HG02642 (cell line): ENCODE results near the gene ADGRG3.
A peak's percentile ranks its signal among the peaks of the same experiment; 100 is the strongest.

Experiments used
- ATAC-seq: cut with Tn5 transposase; IDR thresholded peaks from one replicate; pipeline ENCODE4 v1.9.1; 2021; ENCODE audit warnings: mild to moderate bottlenecking; ENCODE audit not compliant: unreplicated experiment, poor library complexity

ADGRG3 gene

DNA sequence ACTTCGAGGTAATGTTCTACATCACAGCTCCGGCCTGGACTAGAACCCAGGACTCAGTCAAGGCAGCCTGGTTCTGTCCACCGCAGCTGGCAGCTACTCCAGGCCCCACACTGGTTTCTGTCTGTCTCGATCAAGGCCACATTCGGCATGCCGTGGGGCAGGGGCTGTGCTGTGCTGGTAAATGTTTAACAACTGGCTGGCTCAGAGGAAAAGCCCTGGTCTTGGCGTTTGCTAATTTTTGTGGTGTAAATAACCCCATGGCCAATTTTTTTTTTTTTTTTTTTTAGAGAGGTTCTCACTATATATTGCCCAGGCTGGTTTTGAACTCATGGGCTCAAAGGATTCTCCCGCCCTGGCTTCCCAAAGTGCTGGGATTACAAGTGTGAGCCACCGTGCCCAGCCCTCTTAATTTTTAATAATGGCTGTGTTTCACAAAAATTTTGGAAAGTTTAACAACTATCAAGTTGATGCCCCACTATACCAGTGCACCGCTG lies 26.2 kb downstream of the ADGRG3 start:
- ATAC-seq = no peak

DNA sequence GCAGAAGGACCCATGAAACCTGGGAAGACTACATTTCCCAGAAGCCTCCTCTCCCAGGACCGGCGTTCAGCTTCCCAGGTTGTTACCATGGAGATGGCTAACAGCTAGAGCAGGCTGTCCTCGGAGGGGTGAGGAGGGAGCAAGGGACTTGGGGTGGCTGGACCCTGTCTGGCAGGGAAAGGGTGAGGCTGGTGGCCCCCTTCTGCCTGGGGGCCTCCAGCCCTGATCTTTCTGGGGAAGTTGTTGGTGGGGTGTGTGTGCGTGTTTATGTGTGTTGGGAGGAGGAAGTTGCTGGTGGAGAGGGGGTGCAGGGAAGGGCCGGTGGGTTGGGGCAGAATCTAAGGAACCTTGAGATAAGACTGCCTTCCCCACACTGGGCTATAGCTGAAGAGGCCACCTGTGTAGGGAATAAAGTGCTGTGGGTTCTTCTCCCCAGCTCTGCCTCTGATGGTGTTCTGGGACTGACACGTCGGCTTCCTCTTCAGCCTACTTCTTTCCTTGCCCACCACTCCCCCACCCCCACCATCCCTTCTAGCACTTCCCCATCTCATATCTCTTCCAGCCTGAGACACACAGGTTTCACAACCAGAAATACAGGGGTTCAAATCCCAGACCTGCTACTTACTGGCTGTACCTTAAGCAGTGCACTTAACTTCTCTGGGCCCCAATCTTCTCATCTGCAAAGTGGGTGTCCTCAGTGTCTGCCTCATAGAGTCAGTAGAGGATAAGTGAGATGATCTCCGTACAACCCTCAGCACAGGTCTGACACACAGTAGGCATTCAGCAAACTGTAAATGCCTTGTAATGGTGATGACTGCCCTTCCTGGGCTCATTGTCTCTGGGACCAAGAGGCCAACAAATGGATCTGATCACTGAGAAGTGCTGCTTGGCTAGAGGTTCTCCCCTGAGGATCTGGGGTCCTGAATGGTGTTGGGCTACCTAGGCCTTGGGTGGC lies 26.9 kb downstream of the ADGRG3 start, which contains the start of gene DRC7:
DRC7 (plus strand) TSS at position 82 of the 955 bp plus-strand sequence. CDS start 3,144 bp downstream, outside the sequence.
- peak; percentile 46 for ATAC-seq

GRCh38 chr16:57695680-57696069 lies 27.6 kb downstream of the ADGRG3 start:
- no peak for ATAC-seq

DNA sequence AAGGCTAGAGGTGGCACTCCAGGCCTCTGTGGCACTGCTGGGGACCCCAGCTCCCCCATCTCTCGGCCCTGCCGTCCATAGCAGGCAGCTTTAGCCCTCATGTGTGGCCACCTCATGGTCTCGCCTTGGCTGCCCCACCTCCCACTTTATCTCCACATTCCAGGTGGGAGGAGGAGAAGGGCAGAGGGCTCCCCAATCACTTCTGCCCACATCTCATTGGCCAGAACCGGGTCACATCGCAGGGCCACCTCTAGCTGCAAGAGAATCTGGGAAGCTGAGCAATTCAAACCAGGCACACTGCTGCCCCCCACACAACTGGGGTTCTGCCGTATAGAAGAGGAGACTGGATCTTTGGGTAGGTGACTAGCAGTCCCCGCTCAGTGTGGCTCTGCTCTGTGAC lies 28.1 kb downstream of the ADGRG3 start:
- no peak for ATAC-seq

- ATAC-seq = no peak
These were observed 29.9 kb downstream of the ADGRG3 start for GRCh38 chr16:57697896-57698537.

DNA sequence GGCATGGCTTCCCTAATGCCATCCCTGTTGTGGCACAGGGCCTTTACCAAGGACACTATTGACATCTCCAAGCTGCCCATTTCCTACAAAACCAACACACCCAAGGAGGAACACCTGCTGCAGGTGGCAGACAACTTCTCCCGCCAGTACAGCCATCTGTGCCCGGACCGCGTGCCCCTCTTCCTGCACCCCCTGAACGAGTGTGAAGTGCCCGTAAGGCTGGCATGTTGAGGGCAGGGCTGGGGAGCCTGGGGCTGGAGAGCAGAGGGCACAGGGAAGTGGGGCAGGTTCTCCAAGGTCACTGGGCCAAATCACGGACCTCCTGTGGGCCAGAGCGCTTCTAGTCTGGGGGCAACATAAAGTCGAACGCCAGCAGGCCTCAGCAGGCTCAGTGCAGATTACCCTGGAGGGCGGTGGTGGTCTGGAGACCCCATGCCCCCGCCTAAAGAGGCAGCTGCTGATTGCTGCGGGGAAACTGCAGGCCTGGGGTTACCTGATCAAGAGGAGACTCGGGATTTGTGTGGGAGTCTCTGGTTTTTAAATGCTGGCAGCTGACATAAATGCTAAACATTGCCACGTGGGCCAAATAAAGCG lies 30.8 kb downstream of the ADGRG3 start:
- ATAC-seq = no peak

DNA sequence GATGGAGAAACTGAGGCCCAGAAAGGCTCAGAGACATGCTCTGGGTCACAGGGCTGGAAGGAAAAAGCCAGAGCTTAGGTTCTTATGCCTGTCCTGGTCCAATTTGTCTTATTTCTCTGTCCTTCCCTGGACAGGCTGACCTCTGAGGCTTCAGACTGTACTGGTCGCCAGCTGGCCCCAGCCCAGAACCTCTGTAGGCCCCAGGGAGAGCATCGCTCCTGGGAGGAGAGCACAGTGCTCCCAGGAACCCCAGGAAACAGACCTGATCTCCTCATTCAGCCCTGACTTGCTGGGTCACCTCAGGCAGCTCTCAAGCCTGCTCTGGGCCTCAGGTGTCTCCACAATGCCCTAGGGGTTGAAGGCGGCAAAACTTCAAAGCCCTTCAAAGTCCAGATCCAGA lies 31.4 kb downstream of the ADGRG3 start:
- no peak for ATAC-seq

GRCh38 chr16:57699899-57700298 lies 31.8 kb downstream of the ADGRG3 start:
- ATAC-seq = no peak

DNA sequence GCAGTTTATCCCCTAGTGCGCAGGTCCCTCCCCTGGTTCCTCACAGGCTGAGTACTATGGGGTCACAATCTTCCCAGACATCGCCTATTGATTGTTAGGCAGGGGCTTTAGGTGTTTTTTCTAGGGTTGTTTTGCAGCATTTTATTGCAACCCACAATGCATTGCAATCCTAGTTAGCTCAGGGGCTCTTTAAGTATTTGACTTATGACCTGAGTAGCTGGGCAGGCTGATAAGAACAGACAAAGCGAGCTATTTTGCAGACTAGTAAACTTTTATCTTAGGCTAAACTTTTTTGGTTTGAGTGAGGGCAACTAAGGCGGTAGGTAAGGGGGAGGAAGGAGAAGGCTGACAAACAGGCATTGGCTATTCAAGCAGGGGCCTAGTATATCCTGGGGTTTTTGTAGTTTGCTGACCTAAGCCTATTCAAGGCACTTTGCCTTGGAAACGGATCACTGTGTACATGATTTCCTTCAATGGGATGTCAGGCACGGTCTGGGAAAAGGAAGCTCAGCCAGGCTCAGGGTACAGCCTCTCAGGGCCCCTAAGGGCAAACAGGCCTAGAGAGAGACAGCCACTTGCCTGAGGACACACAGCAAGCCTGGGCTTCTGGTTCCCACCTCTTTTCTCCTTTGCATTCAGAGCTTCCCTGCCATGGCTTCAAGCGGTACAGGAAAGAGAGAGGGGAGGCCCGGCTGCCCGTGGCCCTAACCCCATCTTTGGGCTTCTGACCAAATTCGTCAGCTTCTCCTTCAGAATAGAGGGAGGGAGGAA lies 32.9 kb downstream of the ADGRG3 start:
- no peak for ATAC-seq

GRCh38 chr16:57701759-57702371 lies 33.8 kb downstream of the ADGRG3 start:
- no peak for ATAC-seq

DNA sequence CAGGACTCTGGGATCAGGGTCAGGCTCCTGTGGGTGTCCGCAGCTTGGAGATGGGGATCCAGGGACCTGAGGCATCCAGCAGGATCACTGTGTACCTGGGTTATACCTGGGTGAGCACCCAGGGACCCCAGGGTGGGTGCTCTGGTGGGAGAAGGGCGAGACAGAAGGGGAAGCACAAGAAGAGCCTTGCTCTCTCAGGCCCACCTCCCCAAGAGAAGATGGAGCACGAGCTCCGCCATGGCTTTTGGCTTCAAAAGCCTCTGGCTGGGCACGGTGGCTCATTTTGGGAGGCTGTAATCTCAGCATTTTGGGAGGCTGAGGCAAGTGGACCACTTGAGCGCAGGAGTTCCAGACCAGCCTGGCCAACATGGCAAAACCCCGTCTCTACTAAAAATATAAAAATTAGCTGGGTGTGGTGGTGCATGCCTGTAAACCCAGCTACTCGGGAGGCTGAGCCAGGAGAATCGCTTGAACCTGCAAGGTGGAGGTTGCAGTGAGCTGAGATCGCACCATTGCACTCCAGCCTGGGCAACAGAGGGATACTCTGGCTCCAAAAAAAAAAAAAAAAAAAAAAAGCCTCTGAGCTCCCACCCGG lies 35.4 kb downstream of the ADGRG3 start:
- no peak for ATAC-seq

DNA sequence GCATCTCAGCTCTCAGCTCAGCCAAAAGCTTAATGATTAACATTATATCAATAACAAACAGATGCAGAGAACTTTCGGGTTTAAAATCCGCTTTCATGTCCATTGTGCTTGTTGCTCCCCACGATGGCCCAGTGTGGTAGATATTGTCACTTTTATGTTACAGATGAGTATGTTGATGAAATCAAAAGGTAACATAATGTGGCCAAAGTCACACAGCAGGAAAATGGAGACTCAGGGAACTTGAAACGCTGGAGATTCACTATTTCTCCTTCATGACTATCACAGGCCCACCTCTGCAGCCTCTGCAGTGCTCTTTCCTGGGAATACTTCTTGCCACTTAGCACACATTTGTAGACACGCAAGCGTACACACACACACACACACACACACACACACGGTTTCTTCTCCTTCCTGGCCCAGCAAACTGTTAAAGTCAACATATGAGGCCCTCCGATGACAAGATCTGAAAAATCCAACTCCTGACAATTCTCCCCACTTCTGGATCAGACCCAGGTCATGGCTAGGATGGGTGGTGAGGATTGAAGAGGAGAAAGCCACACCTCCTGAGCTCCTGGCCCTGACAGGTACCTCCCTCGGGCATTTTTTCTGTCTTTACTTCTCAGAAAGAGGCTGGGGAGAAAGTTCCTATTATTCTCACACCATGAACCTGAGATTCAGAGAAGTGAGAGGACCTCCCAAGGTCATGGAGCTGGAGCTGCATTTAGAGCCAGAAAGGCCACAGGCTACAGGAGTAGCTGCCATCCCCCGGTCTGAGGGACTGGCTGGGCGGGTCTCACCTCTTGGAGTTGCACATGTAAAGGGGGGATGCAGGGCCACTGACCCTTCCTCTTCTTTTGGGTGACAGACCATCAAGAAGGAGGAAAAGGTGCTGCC lies 36.2 kb downstream of the ADGRG3 start:
- ATAC-seq = no peak

DNA sequence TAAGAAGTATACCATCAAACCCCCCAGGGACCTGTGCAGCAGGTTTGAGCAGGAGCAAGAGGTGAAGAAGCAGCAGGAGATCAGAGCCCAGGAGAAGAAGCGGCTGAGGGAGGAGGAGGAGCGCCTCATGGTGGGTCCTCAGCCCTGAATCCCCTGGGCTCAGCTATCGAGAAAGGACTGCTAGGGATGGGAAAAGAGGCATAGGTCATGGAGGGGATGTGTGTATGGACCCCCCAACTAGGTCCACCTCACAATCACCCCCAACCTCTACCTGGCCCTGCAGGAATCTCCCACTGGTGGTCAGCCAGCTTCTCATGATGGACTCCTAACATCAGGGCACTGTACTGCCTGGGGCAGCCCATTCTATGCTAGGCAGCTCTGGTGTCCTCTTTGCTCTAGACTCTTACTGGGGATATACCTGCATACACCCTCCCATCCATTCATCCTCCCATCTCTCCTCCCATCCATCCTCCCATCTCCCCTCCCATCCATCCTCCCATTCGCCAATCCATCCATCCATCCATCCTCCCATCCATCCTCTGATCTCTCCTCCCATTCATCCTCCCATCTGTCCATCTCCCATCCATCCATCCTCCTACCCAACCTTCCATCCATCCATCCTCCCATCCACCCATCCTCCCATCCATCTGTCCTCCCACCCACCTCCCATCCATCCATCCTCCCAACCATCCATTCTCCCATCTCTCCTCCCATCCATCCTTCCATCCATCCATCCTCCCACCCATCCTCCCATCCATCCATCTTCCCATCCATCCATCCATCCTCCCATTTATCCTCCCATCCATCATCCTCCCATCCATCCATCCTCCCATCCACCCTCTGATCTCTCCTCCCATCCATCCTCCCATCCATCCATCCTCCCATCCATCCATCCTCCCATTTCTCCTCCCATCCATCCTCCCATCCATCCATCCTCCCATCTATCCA lies 37.1 kb downstream of the ADGRG3 start:
- no peak for ATAC-seq

DNA sequence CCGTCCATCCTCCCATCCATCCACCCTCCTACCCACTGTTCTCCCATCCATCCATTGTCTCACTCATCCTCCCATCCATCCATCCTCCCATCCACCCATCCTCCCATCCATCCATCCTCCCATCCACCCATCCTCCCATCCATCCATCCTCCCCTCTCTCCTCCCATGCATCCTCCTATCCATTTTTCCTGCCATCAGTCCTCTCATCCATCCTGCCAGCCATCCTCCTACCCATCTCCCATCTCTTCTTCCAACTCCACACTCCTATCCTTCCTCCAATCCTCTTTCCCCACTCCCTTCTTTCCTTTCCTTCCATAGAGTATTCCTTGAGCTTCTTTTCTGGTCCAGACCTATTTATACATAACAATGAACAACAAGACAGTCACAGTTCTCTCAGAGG lies 38.6 kb downstream of the ADGRG3 start:
- no peak for ATAC-seq

- ATAC-seq = no peak
These were observed 39.2 kb downstream of the ADGRG3 start for GRCh38 chr16:57707331-57707730.

DNA sequence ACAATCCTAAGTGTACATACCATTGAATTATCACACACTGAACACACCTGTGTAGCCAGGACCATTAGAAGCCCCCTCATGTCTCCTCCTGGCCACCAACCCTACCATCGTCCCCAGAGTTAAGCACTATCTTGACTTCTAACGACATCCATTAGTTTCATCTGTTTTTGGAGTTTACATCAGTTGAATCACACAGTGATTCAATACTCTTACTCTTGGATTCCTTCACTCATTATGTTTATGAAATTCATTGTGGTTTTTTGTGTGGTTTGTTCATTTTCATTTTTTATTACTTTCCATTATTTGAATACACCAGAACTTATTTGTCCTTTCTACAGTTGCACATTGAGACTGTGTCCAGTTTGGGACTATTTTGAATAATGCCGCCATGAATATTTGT lies 40.1 kb downstream of the ADGRG3 start:
- ATAC-seq = no peak

DNA sequence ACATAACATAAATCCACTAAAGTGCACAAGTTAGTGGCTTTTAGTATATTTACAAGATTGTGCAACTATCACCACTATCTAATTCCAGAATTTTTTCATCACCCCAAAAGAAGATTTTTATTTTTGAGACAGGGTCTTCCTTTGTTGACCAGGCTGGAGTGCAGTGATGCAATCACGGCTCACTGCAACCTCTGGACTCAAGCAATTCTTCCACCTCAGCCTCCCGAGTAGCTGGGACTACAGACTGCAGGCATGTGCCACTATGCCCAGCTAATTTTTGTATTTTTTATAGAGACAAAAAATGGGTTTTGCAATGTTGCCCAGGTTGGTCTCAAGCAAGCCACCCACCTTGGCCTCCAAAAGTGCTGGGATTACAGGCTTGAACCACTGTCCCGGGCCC lies 41.6 kb downstream of the ADGRG3 start:
- no peak for ATAC-seq
